ENCODE measurements around the gene CBX5.
A peak's percentile ranks its signal among the peaks of the same experiment; 100 is the strongest.
"Not testable (repeated sequence)": the region's sequence is repeated elsewhere in the genome, so short reads cannot be mapped to it uniquely, and the experiment has no call there.

The CBX5 gene

DNA sequence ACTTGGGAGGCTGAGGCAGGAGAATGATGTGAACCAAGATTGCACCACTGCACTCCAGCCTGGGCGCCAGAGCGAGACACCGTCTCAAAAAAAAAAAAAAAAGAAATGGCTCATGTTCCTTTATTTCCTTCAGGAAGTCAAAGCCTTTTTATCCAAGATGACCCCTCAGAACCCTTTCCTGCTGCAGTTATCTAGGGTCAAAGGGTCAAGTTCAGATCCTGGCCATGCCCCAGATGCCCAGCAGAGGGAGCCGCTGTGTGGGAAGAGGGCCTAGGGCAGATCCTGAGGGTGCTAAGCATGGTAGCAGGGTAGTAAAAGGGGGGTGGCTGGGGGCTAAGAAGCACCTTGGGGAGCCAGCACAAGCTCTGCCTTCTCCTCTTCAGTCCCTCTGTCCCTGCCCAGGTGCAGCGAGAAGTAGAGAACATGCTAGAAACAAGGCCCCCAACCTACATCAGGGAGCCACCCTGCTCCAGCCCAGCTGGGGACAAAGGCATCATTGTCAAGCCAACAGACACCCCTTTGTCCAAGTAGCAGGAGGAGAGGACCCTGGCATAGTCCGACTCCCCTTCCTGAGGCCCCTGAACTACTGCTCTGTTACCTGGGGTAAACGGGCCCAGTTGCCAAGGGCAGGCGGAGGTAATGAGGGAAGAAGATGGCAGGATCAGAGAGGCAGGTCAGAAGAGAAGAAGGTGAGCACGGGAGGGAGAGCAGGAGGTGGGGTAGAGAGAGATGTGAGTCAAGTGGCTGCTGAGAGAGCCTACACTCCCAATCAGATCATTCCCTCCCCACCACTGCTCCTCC, 14.4 kb upstream of the CBX5 start:
- DNase-seq, result peak; percentile 54

GRCh38 chr12:54292931-54293241, 13.0 kb upstream of the CBX5 start:
- DNase-seq, result no peak

DNA sequence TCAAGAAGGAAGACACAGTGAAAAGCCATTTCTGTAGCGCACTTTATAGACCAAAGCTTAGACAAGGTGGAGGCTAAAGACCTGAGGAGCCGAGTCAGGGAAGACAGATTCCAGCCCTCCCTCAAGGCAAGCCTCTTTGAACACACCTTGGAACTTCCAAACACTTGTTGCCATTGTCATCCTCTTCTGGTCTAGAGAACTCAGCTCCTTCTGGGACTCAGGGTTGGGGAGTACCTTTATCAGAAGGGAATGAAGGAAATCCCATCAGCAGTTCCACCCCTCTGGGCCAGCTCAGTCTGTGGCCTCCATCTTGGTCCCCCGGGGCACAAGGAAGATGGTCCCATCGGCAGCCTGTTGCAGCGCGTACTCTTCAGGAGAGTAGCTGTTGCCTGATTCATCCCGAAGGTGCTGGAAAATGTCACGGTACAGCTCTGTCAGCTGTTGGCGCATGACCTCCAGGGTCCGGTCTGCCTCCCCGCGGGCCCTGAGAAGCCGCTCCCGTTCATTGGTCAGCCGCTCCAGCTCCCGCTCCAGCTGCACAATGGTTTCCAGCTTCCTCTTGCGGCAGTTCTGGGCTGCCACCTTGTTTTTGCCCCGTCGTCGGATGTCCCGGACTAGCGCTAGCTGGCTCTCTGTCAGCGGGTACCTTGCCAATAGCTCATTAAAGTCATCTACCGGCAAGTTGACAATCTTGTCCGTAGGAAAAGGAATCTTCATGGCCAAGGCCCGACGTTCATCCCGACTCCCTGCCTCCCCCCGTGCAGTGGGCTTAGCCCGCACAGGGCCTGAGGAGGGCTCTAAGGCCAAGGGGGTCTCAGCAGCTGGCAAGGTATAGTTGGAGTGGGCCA, 12.4 kb upstream of the CBX5 start:
- no peak for DNase-seq

DNA sequence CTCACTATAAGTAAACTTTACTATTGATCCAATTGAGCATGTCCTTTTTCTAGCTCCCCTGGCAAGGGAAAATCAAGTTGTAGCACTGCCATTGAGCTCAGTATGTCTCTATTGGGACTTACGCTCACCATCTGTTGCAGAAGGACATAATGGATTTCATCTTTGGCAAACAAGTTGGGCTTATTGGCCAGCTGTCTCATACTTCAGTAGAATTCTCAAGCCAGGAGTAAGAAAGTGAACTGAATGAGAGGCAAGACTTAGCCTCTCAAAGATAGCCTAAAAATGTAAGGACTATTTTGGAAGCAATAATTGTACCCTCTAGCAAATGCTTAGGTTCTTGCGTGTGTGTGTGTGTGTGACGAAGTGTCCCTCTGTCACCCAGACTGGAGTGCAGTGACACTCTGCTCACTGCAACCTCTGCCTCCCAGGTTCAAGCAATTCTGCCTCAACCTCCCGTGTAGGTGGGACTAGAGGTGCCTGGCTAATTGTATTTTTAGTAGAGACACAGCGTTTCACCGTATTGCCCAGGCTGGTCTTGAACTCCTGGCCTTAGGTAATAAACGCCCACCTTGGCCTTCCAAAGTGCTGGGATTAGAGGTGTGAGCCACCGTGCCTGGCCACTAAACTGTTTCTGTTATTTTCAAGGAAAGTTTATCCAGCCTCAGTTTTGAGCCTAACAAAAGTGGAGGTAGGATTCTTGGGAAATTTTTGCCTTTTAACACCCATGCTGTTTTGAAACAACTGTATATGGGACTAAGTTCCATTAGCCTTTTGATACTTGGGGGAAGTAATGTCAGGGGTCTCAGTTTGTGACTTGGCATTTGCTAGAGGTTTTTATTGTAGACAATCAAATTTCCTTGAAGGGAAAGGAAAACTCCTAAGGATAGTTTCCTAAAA, 7.6 kb upstream of the CBX5 start:
- no peak for DNase-seq

- DNase-seq, result no peak
Observed at GRCh38 chr12:54286042-54287030, 6.4 kb upstream of the CBX5 start.

GRCh38 chr12:54285150-54286041, 5.5 kb upstream of the CBX5 start:
- no peak for DNase-seq

- DNase-seq, result not testable (repeated sequence)
Observed at GRCh38 chr12:54284070-54284780, 4.3 kb upstream of the CBX5 start.

- DNase-seq, result no peak
Observed at GRCh38 chr12:54282949-54283593, 3.1 kb upstream of the CBX5 start.

DNA sequence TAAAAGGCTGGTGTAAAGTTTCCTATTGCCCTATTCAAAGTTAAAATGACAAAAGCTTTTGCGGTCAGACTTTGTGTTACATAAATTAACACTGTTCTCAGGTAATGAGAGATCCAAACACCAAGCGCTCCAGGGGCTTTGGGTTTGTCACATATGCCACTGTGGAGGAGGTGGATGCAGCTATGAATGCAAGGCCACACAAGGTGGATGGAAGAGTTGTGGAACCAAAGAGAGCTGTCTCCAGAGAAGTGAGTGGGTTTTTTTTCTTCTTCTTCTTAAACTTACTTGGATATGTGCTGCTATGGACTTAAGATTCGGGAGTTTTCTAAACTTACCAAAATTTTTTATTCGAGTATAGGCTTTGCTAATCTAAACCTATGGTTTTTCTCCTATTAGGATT, 1.8 kb upstream of the CBX5 start:
- DNase-seq, result not testable (repeated sequence)

DNA sequence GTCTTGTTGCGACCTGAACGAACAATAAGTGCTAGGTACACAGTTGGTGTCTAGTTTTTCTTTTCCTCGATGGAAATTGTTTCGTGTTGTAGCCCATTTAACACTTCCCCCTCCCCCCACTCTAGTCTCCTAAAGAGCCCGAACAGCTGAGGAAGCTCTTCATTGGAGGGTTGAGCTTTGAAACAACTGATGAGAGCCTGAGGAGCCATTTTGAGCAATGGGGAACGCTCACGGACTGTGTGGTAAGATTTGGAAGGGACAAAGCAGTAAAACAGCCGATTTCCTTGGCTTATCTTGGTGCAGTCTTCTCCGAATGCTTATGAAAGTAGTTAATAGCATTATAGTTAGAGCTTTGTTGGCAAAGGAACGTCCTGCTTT, 1.3 kb upstream of the CBX5 start:
- not testable (repeated sequence) for DNase-seq

DNA sequence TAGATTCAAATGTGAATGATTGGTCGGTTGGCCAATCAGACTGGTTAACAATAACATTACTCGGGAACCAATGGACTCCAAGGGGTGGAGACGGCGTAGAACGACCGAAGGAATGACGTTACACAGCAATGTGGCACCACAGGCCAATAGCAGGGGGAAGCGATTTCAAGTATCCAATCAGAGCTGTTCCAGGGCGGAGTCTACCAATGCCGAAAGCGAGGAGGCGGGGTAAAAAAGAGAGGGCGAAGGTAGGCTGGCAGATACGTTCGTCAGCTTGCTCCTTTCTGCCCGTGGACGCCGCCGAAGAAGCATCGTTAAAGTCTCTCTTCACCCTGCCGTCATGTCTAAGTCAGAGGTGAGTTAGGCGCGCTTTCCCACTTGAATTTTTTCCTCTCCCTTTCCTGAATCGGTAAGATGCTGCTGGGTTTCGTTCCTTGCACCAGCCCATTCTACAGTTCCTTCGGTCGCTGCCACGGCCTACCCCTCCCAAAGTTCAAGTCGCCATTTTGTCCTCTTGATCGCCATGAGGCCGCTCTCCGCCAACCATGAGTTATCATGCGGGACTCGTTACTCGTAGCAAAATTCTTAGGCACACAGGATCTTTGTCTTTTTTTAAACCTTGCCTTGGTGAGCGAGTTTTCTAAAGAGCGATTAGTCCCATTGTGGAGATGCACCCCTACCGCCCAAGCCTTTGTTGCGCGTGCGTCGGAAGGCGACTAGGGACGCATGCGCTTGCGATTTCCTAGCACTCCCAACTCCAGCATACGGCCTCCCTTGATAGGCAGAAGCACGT, 742 bp upstream of the CBX5 start, which contains the start of gene HNRNPA1:
TSS of gene HNRNPA1 (plus strand) at position 259 of the 793 bp plus-strand sequence. CDS start at position 341, 82 bp downstream.
- DNase-seq, result peak; percentile 89

GRCh38 chr12:54279227-54279631, 693 bp downstream of the CBX5 start:
- no peak for DNase-seq

- no peak for DNase-seq
Observed at GRCh38 chr12:54277823-54278276, 2.1 kb downstream of the CBX5 start.

GRCh38 chr12:54276368-54276767, 3.6 kb downstream of the CBX5 start:
- DNase-seq, result no peak

- no peak for DNase-seq
Observed at GRCh38 chr12:54273981-54274380, 5.9 kb downstream of the CBX5 start.

GRCh38 chr12:54272214-54272613, 7.7 kb downstream of the CBX5 start:
- DNase-seq, result no peak

DNA sequence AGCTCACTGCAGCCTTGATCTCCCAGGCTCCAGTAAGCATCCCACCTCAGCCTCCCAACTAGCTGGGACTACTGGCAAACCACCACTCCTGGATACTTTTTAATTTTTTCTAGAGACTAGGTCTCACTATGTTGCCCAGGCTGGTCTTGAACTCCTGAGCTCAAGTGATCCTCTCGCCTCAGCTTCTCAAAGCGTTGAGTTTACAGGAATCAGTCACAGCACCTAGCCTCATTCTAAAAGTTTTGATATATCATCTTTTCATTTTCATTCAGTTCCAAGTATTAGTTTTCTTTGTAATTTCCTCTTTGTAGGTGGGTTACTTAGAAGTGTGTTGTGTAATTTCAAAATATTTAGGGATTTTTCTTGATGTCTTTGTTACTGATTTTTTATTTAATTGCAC, 9.6 kb downstream of the CBX5 start:
- DNase-seq, result no peak

GRCh38 chr12:54266852-54267251, 13.1 kb downstream of the CBX5 start:
- no peak for DNase-seq

Measured in activated CD4-positive, alpha-beta T cell treated with anti-CD3 and anti-CD28 coated beads, Interleukin-2, amount 50 U/mL, for 1 hour (primary cell).